HepG2 (cell line): ENCODE measurements around the gene STYXL1. TPM values are rescaled to one million over a fixed set of nuclear protein-coding genes. Genes with fewer than 3 reads are reported as not detected.
"Not testable (repeated sequence)": the region's sequence is repeated elsewhere in the genome, so short reads cannot be mapped to it uniquely, and the experiment has no call there.

Source experiments
- ATAC-seq: fragments of 200-7000 bp; cut with Tn5 transposase; 3 replicates; pipeline ENCODE4 v1.9.1; 2020; ENCODE audit warnings: mild to moderate bottlenecking, moderate library complexity
- BruUV-seq: library from RNA; stranded (reverse); fragments of 400-500 nt; replicated peaks from 2 replicates; lab custom pipeline; 2021; lab: Mats Ljungman, UMichigan
- CTCF ChIA-PET: fragments of 300-600 bp; formaldehyde crosslinking; extraction: SDS; loops from one replicate; lab custom pipeline; 2021; ENCODE audit warnings: low total read pairs, inconsistent platforms, low intra/inter-chr PET ratio; lab: Yijun Ruan, JAX
- POLR2A ChIA-PET: fragments of 350-600 bp; sonication (Branson Sonifier 250); formaldehyde crosslinking; loops from one replicate; lab custom pipeline; 2020; ENCODE audit warnings: antibody characterized with exemption, inconsistent platforms; lab: Yijun Ruan, JAX
- DNase-seq: peaks from one replicate; pipeline ENCODE4 v3.0.0-alpha.2; 2015; ENCODE audit warnings: low spot score
- FAIRE-seq: peaks from 3 replicates; lab custom pipeline; 2011; peaks lifted over from hg19 to GRCh38; lab: Jason Lieb, UNC
- H2AFZ ChIP-seq: one replicate; pipeline ENCODE4 v1.6.1; 2011; ENCODE audit warnings: low read length, inconsistent platforms
- H3K27ac ChIP-seq: fragments of 300-600 bp; 3 replicates; pipeline ENCODE4 v1.8.0; 2011; ENCODE audit warnings: mixed run types, mild to moderate bottlenecking, mixed read lengths, low read length, inconsistent platforms; ENCODE audit not compliant: insufficient read depth; ENCODE audit errors: extremely low read length
- H3K27me3 ChIP-seq, 2 experiments: fragments of 200-600 bp in 1 of 2; 2 replicates in 1 of 2; 3 replicates in 1 of 2; pipeline versions ENCODE4 v1.6.0 to v1.8.0; 2011; ENCODE audit warnings: low read length in 2 of 2, mild to moderate bottlenecking in 2 of 2, moderate library complexity in 2 of 2, inconsistent platforms in 1 of 2; ENCODE audit not compliant: insufficient read depth in 2 of 2, control insufficient read depth in 1 of 2
- H3K36me3 ChIP-seq, 2 experiments: fragments of 200-600 bp in 1 of 2; replicated peaks in 1 of 2; 2 replicates in 1 of 2; 3 replicates in 1 of 2; pipeline versions ENCODE4 v1.5.1 to v1.8.0; 2011; ENCODE audit warnings: low read length in 2 of 2, inconsistent platforms in 1 of 2; ENCODE audit not compliant: insufficient read depth in 2 of 2, control insufficient read depth in 1 of 2
- H3K4me1 ChIP-seq: 2 replicates; pipeline ENCODE4 v1.5.1; 2012; ENCODE audit warnings: low read length, inconsistent platforms; ENCODE audit not compliant: insufficient read depth
- H3K4me2 ChIP-seq: 2 replicates; pipeline ENCODE4 v1.6.0; 2011; ENCODE audit warnings: low read depth, low read length, inconsistent platforms
- H3K4me3 ChIP-seq, 3 experiments: fragments of 200-600 bp in 1 of 3; sonication (generic), shearing (Covaris generic) in 1 of 3; replicated peaks in 1 of 3; 2 replicates each; pipeline ENCODE4 v1.5.1; 2011 to 2016; ENCODE audit warnings: low read length in 3 of 3, inconsistent platforms in 2 of 3, low read depth in 2 of 3, mild to moderate bottlenecking in 2 of 3, control low read depth in 1 of 3, mixed read lengths in 1 of 3; ENCODE audit not compliant: insufficient read depth in 1 of 3
- H3K79me2 ChIP-seq: one replicate; pipeline ENCODE4 v1.6.1; 2011; ENCODE audit warnings: low read length, inconsistent platforms; ENCODE audit not compliant: insufficient read depth
- H3K9ac ChIP-seq: 2 replicates; pipeline ENCODE4 v1.6.0; 2011; ENCODE audit warnings: mild to moderate bottlenecking, low read depth, low read length, inconsistent platforms; ENCODE audit not compliant: insufficient read depth
- H3K9me3 ChIP-seq: 2 replicates; pipeline ENCODE4 v1.5.1; 2012; ENCODE audit warnings: mild to moderate bottlenecking, low read length
- H4K20me1 ChIP-seq: 2 replicates; pipeline ENCODE4 v1.6.0; 2011; ENCODE audit warnings: inconsistent platforms, mild to moderate bottlenecking, low read length, moderate library complexity; ENCODE audit not compliant: insufficient read depth
- FOXP4 ChIP-seq: sonication (generic); formaldehyde crosslinking; IDR thresholded peaks from 2 replicates; pipeline ENCODE4 v1.4.0; 2020; ENCODE audit warnings: missing genetic modification reagents
- HNF4A ChIP-seq: sonication (generic); formaldehyde crosslinking; IDR thresholded peaks from 2 replicates; pipeline ENCODE4 v1.4.0; 2020; ENCODE audit warnings: missing genetic modification reagents
- MAX ChIP-seq: IDR thresholded peaks from 2 replicates; pipeline ENCODE4 v1.6.1; 2012; ENCODE audit warnings: inconsistent platforms
- SALL1 ChIP-seq: sonication (generic); formaldehyde crosslinking; IDR thresholded peaks from 2 replicates; pipeline ENCODE4 v1.8.0; 2022; ENCODE audit warnings: mild to moderate bottlenecking, missing genetic modification reagents
- ZBTB33 ChIP-seq: sonication (generic); formaldehyde crosslinking; IDR thresholded peaks from 2 replicates; pipeline ENCODE4 v1.4.0; 2020; ENCODE audit warnings: missing genetic modification reagents
- ZBTB38 ChIP-seq: sonication (generic); formaldehyde crosslinking; IDR thresholded peaks from 2 replicates; pipeline ENCODE4 v1.5.1; 2020; ENCODE audit warnings: mild to moderate bottlenecking, missing genetic modification reagents
- ZNF121 ChIP-seq: sonication (generic); formaldehyde crosslinking; IDR thresholded peaks from 2 replicates; pipeline ENCODE4 v1.5.0; 2020; ENCODE audit warnings: mild to moderate bottlenecking, missing genetic modification reagents
- ZSCAN20 ChIP-seq: sonication (generic); formaldehyde crosslinking; IDR thresholded peaks from 2 replicates; pipeline ENCODE4 v1.4.0; 2020; ENCODE audit warnings: missing genetic modification reagents, mild to moderate bottlenecking, borderline replicate concordance
- WGBS: methylation state at CpG from one replicate; pipeline ENCODE4 v1.1.6; 2017; ENCODE audit warnings: low lambda C conversion rate; 5-methylcytosine and 5-hydroxymethylcytosine counted together
- in situ Hi-C: cut with HindIII; loops from 2 replicates; pipeline ENCODE4 v1.10.0; 2017; ENCODE audit warnings: low pct_unique_long_range_greater_than_20kb; ENCODE audit not compliant: extremely low pct_ligation_motif_present
- intact Hi-C: fragments of 100-400 bp; cut with micrococcal nuclease; formaldehyde crosslinking; loops from one replicate; pipeline ENCODE4 v1.10.0; 2022; ENCODE audit not compliant: unreplicated experiment
- polyA plus RNA-seq, 8 experiments: library from polyadenylated mRNA; depleted of rRNA in 3 of 8; stranded (reverse) in 7 of 8; unstranded in 1 of 8; fragments of >200 nt; fragmentation: Illumina TruSeq in 4 of 8; extraction: Trizol in 4 of 8; gene quantifications; 2 replicates each; pipeline versions ENCODE4 v1.2.1 to v1.2.3, GENCODE V29; 2011 to 2016; ENCODE audit warnings: low read depth in 4 of 8, missing spikeins in 1 of 8, mixed read lengths in 1 of 8; ENCODE audit not compliant: insufficient read depth in 1 of 8
- total RNA-seq, 5 experiments: library from RNA; depleted of rRNA; stranded (reverse); fragments of >200 nt; fragmentation: Illumina TruSeq; extraction: Trizol; gene quantifications; 2 replicates each; pipeline ENCODE4 v1.2.3, GENCODE V29; 2016; ENCODE audit warnings: low read depth in 1 of 5
- TF ChIP-seq, protein P1 (sequence below): sonication (generic); formaldehyde crosslinking; IDR thresholded peaks from 2 replicates; pipeline ENCODE4 v1.5.0; 2020; ENCODE audit warnings: mild to moderate bottlenecking, missing genetic modification reagents
- TF ChIP-seq, protein P2 (sequence below): sonication (generic); formaldehyde crosslinking; IDR thresholded peaks from 2 replicates; pipeline ENCODE4 v1.9.0; 2022; ENCODE audit warnings: low read depth, missing genetic modification reagents
- TF ChIP-seq, protein P3 (sequence below): sonication (generic); formaldehyde crosslinking; IDR thresholded peaks from 2 replicates; pipeline ENCODE4 v1.5.1; 2020; ENCODE audit warnings: mild to moderate bottlenecking, missing genetic modification reagents, moderate library complexity

Gene STYXL1
- total and polyA plus RNA-seq, 2 of the 13 experiments (the other 11 are each of a cell fraction or from before 2014, with no cell fraction given) = 23.9 to 38.3 TPM

DNA sequence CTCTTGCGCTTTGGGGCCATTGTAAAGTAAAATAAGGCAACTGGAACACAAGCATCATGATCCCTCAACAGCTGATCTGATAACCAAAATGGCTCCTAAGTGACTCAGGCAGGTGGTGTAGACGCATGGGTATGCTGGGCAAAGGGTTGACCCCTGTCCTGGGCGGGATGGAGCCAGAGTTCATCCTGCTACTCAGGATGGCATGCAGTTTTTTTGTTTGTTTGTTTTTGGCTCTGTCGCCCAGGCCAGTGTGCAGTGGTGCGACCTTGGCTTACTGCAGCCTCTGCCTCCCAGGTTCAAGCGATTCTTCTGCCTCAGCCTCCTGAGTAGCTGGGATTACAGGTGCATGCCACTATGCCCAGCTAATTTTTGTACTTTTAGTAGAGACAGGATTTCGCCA, 10.9 kb upstream of the STYXL1 start:
- H3K9ac ChIP-seq, POLR2A ChIA-PET, H3K9me3 ChIP-seq, intact Hi-C loops, H3K4me3 ChIP-seq, BruUV-seq, H2AFZ ChIP-seq, FAIRE-seq, DNase-seq, H3K27me3 ChIP-seq, H4K20me1 ChIP-seq, in situ Hi-C loops, H3K4me2 ChIP-seq, CTCF ChIA-PET: not testable (repeated sequence)
- peak; percentile 32 for ATAC-seq
- 84% methylated on average over 7 of the region's 7 CpGs for WGBS
- peaks cover 42 to 99% of the 10 kb centered on the region in 2 experiments for H3K36me3 ChIP-seq
- H3K4me1 ChIP-seq = peaks cover 39% of the 10 kb centered on the region
- H3K27ac ChIP-seq = peak overlapping the region; percentile 25
- peaks cover 16% of the 10 kb centered on the region for H3K79me2 ChIP-seq
- TF ChIP-seq, protein P1, sequence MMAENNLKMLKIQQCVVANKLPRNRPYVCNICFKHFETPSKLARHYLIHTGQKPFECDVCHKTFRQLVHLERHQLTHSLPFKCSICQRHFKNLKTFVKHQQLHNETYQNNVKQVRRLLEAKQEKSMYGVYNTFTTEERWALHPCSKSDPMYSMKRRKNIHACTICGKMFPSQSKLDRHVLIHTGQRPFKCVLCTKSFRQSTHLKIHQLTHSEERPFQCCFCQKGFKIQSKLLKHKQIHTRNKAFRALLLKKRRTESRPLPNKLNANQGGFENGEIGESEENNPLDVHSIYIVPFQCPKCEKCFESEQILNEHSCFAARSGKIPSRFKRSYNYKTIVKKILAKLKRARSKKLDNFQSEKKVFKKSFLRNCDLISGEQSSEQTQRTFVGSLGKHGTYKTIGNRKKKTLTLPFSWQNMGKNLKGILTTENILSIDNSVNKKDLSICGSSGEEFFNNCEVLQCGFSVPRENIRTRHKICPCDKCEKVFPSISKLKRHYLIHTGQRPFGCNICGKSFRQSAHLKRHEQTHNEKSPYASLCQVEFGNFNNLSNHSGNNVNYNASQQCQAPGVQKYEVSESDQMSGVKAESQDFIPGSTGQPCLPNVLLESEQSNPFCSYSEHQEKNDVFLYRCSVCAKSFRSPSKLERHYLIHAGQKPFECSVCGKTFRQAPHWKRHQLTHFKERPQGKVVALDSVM (CRISPR knock-in tag) = peak; percentile 88
- TF ChIP-seq SALL1 (CRISPR knock-in tag) (peak; percentile 20; the same call in 1 of the 2 replicates), HNF4A (peak; percentile 37), FOXP4 (0 out of 2 replicates have a peak, but pooled peaks have one; percentile 29), ZBTB33 (CRISPR knock-in tag) (peak; percentile 80), ZSCAN20 (CRISPR knock-in tag) (peak; percentile 77; the same call in 1 of the 2 replicates), MAX (0 out of 2 replicates have a peak, but pooled peaks have one; percentile 15), ZBTB38 (peak; percentile 88), ZNF121 (CRISPR knock-in tag) (0 out of 2 replicates have a peak, but pooled peaks have one; percentile 13)
- TF ChIP-seq, protein P2, sequence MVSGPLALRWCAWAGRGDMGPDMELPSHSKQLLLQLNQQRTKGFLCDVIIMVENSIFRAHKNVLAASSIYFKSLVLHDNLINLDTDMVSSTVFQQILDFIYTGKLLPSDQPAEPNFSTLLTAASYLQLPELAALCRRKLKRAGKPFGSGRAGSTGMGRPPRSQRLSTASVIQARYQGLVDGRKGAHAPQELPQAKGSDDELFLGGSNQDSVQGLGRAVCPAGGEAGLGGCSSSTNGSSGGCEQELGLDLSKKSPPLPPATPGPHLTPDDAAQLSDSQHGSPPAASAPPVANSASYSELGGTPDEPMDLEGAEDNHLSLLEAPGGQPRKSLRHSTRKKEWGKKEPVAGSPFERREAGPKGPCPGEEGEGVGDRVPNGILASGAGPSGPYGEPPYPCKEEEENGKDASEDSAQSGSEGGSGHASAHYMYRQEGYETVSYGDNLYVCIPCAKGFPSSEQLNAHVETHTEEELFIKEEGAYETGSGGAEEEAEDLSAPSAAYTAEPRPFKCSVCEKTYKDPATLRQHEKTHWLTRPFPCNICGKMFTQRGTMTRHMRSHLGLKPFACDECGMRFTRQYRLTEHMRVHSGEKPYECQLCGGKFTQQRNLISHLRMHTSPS (CRISPR knock-in tag) = peak; percentile 95
- TF ChIP-seq, protein P3, sequence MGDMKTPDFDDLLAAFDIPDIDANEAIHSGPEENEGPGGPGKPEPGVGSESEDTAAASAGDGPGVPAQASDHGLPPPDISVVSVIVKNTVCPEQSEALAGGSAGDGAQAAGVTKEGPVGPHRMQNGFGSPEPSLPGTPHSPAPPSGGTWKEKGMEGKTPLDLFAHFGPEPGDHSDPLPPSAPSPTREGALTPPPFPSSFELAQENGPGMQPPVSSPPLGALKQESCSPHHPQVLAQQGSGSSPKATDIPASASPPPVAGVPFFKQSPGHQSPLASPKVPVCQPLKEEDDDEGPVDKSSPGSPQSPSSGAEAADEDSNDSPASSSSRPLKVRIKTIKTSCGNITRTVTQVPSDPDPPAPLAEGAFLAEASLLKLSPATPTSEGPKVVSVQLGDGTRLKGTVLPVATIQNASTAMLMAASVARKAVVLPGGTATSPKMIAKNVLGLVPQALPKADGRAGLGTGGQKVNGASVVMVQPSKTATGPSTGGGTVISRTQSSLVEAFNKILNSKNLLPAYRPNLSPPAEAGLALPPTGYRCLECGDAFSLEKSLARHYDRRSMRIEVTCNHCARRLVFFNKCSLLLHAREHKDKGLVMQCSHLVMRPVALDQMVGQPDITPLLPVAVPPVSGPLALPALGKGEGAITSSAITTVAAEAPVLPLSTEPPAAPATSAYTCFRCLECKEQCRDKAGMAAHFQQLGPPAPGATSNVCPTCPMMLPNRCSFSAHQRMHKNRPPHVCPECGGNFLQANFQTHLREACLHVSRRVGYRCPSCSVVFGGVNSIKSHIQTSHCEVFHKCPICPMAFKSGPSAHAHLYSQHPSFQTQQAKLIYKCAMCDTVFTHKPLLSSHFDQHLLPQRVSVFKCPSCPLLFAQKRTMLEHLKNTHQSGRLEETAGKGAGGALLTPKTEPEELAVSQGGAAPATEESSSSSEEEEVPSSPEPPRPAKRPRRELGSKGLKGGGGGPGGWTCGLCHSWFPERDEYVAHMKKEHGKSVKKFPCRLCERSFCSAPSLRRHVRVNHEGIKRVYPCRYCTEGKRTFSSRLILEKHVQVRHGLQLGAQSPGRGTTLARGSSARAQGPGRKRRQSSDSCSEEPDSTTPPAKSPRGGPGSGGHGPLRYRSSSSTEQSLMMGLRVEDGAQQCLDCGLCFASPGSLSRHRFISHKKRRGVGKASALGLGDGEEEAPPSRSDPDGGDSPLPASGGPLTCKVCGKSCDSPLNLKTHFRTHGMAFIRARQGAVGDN = peak; percentile 48
